Measurements from ENCODE around the gene GPHN. TPM values are rescaled to one million over a fixed set of nuclear protein-coding genes. Genes with fewer than 3 reads are reported as not detected.

GPHN gene
- total RNA-seq, 4 donors from 2014 or later: 9.1 to 21.1 (median 15.9) TPM

DNA sequence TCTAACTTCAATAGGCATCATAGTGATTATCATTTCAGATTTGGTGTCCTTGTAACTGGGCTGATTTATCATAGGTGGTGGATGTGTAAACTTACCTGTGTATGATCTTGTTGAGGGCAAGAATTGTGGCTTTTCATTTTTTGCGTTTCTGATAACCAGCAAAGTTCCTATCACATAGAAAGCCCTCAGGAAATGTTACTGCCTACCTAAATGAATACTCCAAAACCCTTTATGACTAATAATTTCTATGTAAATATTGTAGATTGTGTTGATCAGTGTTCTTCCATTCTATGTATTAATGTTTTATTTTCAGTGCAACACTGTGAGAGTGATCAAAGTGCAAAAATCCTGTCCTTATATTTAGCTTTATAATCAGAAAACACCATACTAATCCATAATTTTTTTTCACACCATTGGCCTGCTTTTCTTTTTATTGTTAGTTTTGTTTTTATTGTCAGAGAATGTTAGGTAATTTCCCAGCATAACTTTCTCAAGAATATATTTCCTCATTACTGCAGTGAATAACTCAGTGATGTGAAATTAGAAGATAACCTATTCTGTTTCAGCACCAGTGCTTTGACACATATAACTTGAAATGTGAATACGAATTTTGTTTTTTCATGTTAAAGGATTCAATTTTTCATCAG is 94.1 kb downstream of the GPHN start:
- Histone ChIP-seq H3K27ac (replicated peaks in 1 of 4) (no peak overlapping the region), H3K36me3 (no peaks in the 10 kb centered on the region), H3K4me3 (no peak overlapping the region), H3K4me1 (no peaks in the 10 kb centered on the region), H3K27me3 (no peaks in the 10 kb centered on the region), H3K9me3 (peaks cover 0 to 5% (median 0%) of the 10 kb centered on the region in 4 donors)
- no peak for DNase-seq (ENCODE audit: extremely low spot score)
- no peak for TF ChIP-seq POLR2AphosphoS5 (IDR thresholded peaks at IDR 0.05)
- TF ChIP-seq EP300 (IDR thresholded peaks at IDR 0.05): no peak
- TF ChIP-seq CTCF (IDR thresholded peaks at IDR 0.05): no peak
- no peak for TF ChIP-seq POLR2A (IDR thresholded peaks at IDR 0.05; ENCODE audit: low read depth)
- intact Hi-C loops (cut with DNase I): no loop called here
- WGBS: 92% methylated on average over 2 of the region's 2 CpGs

DNA sequence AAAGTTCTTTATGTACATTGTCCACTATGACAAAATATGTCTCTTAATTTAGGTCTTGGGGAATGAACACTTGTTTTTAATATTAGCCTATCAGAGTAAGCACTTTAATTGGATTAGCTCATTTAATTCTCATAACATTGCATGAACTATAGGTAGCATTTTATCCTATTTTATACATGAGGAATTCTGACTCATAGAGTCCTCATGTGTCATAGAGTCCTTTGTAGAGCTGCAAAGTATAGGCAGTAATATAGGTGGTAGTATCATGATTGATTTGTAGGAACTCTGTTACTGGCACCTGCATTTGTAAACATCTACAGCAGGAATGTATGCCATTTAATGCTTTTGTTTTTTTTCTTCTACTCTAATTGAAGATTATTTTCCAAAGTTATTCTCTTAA is 96.0 kb downstream of the GPHN start:
- intact Hi-C loops (cut with DNase I): no loop called here
- H3K27ac ChIP-seq (replicated peaks in 1 of 4): no peak overlapping the region
- no peak for TF ChIP-seq POLR2AphosphoS5 (IDR thresholded peaks at IDR 0.05)
- TF ChIP-seq EP300 (IDR thresholded peaks at IDR 0.05): no peak
- no peak for TF ChIP-seq CTCF (IDR thresholded peaks at IDR 0.05)
- no peak overlapping the region for H3K4me3 ChIP-seq
- H3K36me3 ChIP-seq: no peaks in the 10 kb centered on the region
- H3K27me3 ChIP-seq: no peaks in the 10 kb centered on the region
- H3K4me1 ChIP-seq: no peaks in the 10 kb centered on the region
- DNase-seq (ENCODE audit: extremely low spot score): no peak
- no peaks in the 10 kb centered on the region for H3K9me3 ChIP-seq

DNA sequence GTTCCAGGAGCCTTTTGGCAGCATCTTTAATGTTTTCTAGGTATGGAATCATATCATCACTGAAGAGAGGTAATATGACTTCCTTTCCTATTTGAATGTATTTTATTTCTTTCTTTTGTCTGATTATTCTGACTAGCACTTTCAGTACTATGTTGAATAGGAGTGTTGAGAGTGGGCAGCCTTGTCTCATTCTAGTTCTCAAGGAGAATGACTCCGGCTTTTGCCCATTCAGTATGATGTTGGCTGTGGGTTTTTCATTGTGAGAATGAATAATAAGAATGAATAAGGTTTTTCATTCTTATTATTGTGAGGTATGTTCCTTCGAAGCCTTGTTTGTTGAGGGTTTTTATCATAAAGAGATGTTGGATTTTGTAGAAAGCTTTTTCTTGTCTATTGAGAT is 98.9 kb downstream of the GPHN start:
- no peak for TF ChIP-seq POLR2A (IDR thresholded peaks at IDR 0.05; ENCODE audit: low read depth)
- TF ChIP-seq CTCF (IDR thresholded peaks at IDR 0.05): no peak
- no peak for TF ChIP-seq POLR2AphosphoS5 (IDR thresholded peaks at IDR 0.05)
- TF ChIP-seq EP300 (IDR thresholded peaks at IDR 0.05): no peak
- intact Hi-C loops (cut with DNase I): no loop called here
- WGBS: 90% methylated on average over 2 of the region's 2 CpGs

DNA sequence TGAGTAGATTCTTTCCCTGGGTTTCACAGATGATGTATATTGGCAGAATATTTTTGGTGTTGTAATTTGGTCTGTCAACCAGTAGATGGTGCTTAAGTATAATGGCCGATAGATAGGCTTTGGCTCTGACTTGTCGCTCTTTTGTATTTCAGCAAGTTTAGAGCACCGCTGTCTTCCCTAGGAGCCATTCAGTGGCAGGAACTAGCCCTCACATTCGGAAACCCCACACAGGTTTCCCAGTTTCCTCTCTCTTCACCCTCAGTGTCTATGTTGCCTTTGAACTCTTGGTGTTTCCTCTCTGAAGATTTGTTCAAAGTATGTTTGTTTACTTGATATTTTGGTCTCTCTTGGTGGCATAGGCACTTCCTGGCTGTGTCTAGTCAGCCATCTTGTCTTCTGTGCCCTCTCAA is 102.2 kb downstream of the GPHN start:
- Histone ChIP-seq H3K27me3 (no peaks in the 10 kb centered on the region), H3K4me3 (no peak overlapping the region), H3K4me1 (no peaks in the 10 kb centered on the region), H3K9me3 (no peaks in the 10 kb centered on the region), H3K27ac (replicated peaks in 1 of 4) (no peak overlapping the region), H3K36me3 (no peaks in the 10 kb centered on the region)
- no peak for DNase-seq (ENCODE audit: extremely low spot score)
- WGBS: 79% methylated on average over 4 of the region's 4 CpGs
- intact Hi-C loops (cut with DNase I): no loop called here
- no peak for TF ChIP-seq POLR2AphosphoS5 (IDR thresholded peaks at IDR 0.05)

More for the DNA sequence above, 98.9 kb downstream of the GPHN start:
- no peak overlapping the region for H3K4me3 ChIP-seq
- no peaks in the 10 kb centered on the region for H3K27me3 ChIP-seq
- no peak for DNase-seq (ENCODE audit: extremely low spot score)
- H3K9me3 ChIP-seq: no peaks in the 10 kb centered on the region
- no peaks in the 10 kb centered on the region for H3K4me1 ChIP-seq
- no peak overlapping the region for H3K27ac ChIP-seq (replicated peaks in 1 of 4)
- no peaks in the 10 kb centered on the region for H3K36me3 ChIP-seq

- WGBS: 87% methylated on average over 2 of the region's 2 CpGs
- DNase-seq (ENCODE audit: extremely low spot score): no peak
- TF ChIP-seq EP300 (IDR thresholded peaks at IDR 0.05): no peak
- no peak for TF ChIP-seq POLR2A (IDR thresholded peaks at IDR 0.05; ENCODE audit: low read depth)
- no peak for TF ChIP-seq POLR2AphosphoS5 (IDR thresholded peaks at IDR 0.05)
- TF ChIP-seq CTCF (IDR thresholded peaks at IDR 0.05): no peak
- intact Hi-C loops (cut with DNase I): no loop called here
- no peaks in the 10 kb centered on the region for H3K4me1 ChIP-seq
- H3K27me3 ChIP-seq: no peaks in the 10 kb centered on the region
- H3K4me3 ChIP-seq: no peak overlapping the region
- peaks cover 0 to 15% (median 9%) of the 10 kb centered on the region in 4 donors for H3K9me3 ChIP-seq
- H3K27ac ChIP-seq (replicated peaks in 1 of 4): no peak overlapping the region
- no peaks in the 10 kb centered on the region for H3K36me3 ChIP-seq
Measured at GRCh38 chr14:66613344-66613743, 105.4 kb downstream of the GPHN start.

Measured in esophagus muscularis mucosa (tissue), 4 donors.